GM18508 (cell line): ENCODE results near the gene GRIN3A.
A peak's percentile ranks its signal among the peaks of the same experiment; 100 is the strongest.

Experiments used
- ATAC-seq: cut with Tn5 transposase; IDR thresholded peaks from one replicate; pipeline ENCODE4 v1.9.1; 2021; ENCODE audit warnings: moderate number of reproducible peaks; ENCODE audit not compliant: insufficient read depth, unreplicated experiment

GRIN3A gene

DNA sequence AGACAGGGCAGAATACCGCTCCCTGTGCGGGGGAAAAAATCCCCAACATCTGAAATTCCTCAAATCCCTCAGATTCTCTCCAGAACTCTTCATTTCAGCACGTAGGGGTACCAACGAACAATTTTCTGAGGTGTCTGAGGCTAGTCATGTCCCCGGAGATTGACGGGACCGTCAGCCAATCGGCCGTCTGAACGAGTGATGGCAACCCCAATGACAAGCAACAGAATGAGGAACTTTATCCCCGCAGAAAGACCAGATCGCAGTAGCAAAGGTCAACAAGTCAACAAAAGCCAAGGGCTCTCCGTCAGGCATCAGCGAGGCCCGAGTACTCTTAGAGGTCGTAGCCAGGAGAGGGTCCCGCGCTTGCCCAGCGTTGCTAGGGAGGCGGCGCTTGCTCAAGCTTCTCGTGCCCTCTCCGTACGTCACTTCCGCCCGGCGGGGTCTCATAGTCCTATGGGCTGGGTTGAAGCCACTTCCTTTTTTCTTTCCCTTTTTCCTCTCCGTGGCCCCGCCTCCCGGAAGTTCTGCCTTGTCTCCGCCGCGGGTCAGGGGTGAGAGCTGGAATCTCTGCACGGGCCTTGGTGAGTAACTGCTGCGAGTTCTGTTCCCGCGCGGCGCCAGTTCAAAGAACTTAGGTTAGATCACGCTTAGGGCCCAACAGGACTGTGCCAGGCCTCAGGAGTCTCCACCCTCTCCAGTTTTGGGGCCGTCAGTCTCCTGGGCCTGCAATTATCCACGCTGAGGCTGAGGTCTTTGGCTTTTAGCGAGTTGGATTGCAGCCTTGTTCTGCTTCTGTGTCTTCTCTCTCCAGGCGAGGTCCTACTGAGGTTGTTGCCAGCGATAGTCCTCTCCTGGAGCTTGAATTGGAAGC, 204.9 kb downstream of the GRIN3A start, which contains the start of gene RNF20:
Gene RNF20, plus strand, starts transcription at position 520 of the 871 bp plus-strand sequence. CDS start 1,571 bp downstream, outside the sequence.
- ATAC-seq = peak; percentile 97

DNA sequence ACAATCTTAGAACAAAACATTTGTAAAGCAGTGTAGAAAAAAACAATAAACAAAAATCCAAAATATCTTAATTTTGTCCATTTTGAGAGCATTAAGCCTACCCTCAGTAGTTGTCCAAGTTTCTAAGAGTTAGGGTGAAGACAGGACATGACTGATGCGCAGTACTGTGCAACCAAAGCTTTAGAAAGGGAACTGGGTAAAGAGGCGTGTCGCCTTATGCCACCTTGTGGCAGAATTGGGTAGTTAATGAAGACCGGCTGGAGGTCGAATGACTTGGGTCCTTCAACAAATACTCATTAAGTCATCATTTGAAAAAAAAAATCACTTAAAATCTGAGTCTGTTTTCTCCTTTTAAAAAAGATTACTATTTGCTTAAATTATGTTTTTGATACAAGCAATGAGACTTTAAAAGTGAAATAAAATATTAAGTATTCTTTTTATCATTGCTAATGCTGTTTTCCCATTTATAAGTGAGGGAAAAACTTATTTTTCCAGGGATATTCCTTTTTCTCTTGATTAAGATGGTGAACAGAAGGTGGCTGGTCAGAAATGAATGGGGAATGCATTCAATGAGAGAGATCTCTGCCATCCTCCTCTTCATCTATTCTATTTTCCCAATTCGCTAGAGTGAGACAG, 208.3 kb downstream of the GRIN3A start:
- peak; percentile 37 for ATAC-seq

DNA sequence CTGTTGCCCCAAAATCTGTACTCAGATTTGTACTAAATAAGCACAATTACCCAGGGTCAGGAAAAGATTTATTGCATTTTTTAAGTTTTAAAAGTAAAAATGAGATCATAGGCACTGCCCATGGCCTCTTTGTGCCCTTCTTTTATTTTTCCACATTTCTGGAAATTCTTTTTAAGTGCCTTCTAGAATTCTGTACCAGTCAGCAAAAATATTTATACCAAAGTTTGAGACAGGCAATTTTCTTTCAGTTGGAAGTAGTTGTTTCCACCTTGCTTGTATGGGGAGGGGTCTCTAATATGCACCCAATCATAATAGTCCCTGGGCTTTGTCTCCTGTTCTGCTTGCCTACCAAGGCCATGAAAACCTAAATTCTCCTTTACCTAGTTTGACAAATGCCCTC, 210.4 kb downstream of the GRIN3A start:
- no peak for ATAC-seq

DNA sequence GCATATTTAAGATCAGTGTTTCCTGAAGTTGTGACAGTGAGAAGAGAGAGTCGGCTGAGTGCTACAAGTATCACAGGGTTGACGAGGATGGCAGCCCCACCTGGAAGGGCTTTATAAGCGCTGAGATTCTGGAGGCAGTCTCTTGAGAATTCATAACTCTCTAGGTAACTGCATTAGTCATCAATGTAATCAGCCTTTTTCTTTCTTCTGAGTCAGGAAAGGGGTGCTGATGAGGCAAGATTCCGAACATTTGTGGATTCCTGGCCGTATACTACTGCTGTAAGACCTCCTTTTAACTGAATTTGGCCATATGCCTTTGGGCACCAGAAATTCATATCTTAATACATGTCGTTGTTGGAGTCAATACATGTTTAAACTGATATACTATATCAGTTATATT, 211.4 kb downstream of the GRIN3A start:
- ATAC-seq = no peak

DNA sequence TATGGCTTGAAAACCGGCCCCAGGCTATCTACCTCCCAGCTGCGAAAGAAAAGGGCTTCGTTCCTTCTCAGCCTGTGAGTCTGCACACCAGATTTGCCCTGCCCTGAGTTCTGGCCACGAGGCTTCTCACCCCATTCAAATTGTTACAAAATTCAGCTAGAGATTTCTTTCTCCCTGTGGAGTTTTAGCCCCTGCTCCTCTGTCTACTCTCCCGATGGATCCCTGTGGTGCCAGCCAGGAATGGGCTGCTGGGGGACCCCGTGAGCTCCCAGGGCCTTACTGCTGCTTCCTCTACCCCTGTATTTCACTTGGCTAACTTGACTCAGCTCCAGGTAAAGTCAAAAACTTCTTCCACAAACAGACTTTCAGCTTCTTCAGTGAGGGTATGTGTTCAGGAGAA, 214.1 kb downstream of the GRIN3A start:
- no peak for ATAC-seq
